ENCODE measurements around the gene PAQR9. TPM values are rescaled to one million over a fixed set of nuclear protein-coding genes. Genes with fewer than 3 reads are reported as not detected.

PAQR9 gene
- total RNA-seq, 3 donors from 2014 or later (not counting 1 experiment from before 2014, with no cell fraction given), result not detected

DNA sequence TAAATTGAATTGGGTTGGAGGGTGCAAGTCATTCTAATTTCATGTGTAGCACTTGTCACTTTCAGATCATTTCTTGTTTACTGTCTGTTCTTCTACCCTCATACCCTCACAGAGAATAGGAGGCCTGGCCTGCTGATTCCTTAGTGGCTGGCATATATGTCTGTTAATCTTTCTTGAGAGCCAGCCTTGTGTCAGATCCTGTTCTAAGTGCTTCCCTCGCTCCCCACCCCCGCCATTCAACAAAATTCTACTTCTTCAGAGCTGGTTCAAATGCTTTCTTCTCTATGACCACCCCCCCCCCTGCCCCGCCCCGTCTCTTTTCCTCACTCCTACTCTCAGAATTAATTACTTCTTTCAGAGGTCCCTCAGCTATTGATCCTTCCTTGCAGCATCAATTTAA is 36.4 kb upstream of the PAQR9 start:
- Histone ChIP-seq H3K36me3 (ENCODE audit: control insufficient read depth, insufficient read depth, low read length) (no peaks in the 10 kb centered on the region), H3K9me3 (ENCODE audit: control insufficient read depth, insufficient read depth, low read length) (no peaks in the 10 kb centered on the region), H3K4me3 (ENCODE audit: low read length) (no peak overlapping the region), H3K4me1 (ENCODE audit: control insufficient read depth, insufficient read depth, low read length) (peaks cover 13% of the 10 kb centered on the region), H3K27me3 (ENCODE audit: control insufficient read depth, insufficient read depth, low read length) (no peaks in the 10 kb centered on the region), H3K27ac (ENCODE audit: low read length) (no peak overlapping the region)
- WGBS (ENCODE audit: insufficient coverage), result 92% methylated on average over 2 of the region's 4 CpGs
- Mint-ChIP-seq H3K27me3 (ENCODE audit: low read depth in 2 of 2) (peaks cover 5 to 8% of the 10 kb centered on the region in 2 donors), H3K4me1 (peaks cover 28 to 33% of the 10 kb centered on the region in 2 donors), H3K9me3 (no peaks in the 10 kb centered on the region), H3K36me3 (no peaks in the 10 kb centered on the region), H3K27ac (peak overlapping the region in 1 of 2 donors; percentile 100), H3K4me3 (peak overlapping the region; percentile 99)
- TF ChIP-seq, protein P1, sequence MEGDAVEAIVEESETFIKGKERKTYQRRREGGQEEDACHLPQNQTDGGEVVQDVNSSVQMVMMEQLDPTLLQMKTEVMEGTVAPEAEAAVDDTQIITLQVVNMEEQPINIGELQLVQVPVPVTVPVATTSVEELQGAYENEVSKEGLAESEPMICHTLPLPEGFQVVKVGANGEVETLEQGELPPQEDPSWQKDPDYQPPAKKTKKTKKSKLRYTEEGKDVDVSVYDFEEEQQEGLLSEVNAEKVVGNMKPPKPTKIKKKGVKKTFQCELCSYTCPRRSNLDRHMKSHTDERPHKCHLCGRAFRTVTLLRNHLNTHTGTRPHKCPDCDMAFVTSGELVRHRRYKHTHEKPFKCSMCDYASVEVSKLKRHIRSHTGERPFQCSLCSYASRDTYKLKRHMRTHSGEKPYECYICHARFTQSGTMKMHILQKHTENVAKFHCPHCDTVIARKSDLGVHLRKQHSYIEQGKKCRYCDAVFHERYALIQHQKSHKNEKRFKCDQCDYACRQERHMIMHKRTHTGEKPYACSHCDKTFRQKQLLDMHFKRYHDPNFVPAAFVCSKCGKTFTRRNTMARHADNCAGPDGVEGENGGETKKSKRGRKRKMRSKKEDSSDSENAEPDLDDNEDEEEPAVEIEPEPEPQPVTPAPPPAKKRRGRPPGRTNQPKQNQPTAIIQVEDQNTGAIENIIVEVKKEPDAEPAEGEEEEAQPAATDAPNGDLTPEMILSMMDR (IDR thresholded peaks at IDR 0.05), result no peak
- no peak for DNase-seq
- intact Hi-C loops (cut with micrococcal nuclease), result loop anchor here (5.0 kb wide), 2 partner anchors 423 to 972 kb away; partner anchors contain the start of genes ATR and DIPK2A
- ATAC-seq, result no peak

DNA sequence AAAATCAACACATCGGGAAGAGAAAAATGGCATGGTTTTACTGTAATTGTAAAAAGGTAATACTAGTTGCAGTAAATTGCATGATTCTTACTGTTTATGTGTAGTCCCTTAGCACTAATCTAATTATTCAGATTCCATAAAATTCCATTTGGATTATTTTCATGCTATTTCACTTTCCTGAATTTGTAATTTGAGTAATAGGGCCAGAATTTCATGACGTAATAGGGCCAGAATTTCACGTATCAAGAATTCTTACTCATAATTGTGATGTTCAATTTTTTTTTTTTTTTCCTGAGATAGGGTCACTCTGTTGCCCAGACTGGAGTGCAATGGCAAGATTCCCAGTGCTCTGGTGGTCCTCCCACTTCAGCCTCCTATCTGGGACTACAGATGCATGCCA is 35.0 kb upstream of the PAQR9 start:
- Histone ChIP-seq H3K4me3 (ENCODE audit: low read length) (no peak overlapping the region), H3K36me3 (ENCODE audit: control insufficient read depth, insufficient read depth, low read length) (no peaks in the 10 kb centered on the region), H3K9me3 (ENCODE audit: control insufficient read depth, insufficient read depth, low read length) (no peaks in the 10 kb centered on the region), H3K4me1 (ENCODE audit: control insufficient read depth, insufficient read depth, low read length) (peaks cover 13% of the 10 kb centered on the region), H3K27me3 (ENCODE audit: control insufficient read depth, insufficient read depth, low read length) (no peaks in the 10 kb centered on the region), H3K27ac (ENCODE audit: low read length) (no peak overlapping the region)
- WGBS (ENCODE audit: insufficient coverage), result 100% methylated on average over 3 of the region's 3 CpGs
- TF ChIP-seq, protein P1 (IDR thresholded peaks at IDR 0.05), result no peak
- no peak overlapping the region for H3K27ac Mint-ChIP-seq
- H3K36me3 Mint-ChIP-seq, result no peaks in the 10 kb centered on the region
- H3K4me1 Mint-ChIP-seq, result peaks cover 28 to 30% of the 10 kb centered on the region in 2 donors
- no peak for DNase-seq
- intact Hi-C loops (cut with micrococcal nuclease), result no loop called here
- no peak overlapping the region for H3K4me3 Mint-ChIP-seq
- H3K27me3 Mint-ChIP-seq (ENCODE audit: low read depth in 2 of 2), result peaks cover 5 to 12% of the 10 kb centered on the region in 2 donors
- no peak for ATAC-seq
- H3K9me3 Mint-ChIP-seq, result no peaks in the 10 kb centered on the region

DNA sequence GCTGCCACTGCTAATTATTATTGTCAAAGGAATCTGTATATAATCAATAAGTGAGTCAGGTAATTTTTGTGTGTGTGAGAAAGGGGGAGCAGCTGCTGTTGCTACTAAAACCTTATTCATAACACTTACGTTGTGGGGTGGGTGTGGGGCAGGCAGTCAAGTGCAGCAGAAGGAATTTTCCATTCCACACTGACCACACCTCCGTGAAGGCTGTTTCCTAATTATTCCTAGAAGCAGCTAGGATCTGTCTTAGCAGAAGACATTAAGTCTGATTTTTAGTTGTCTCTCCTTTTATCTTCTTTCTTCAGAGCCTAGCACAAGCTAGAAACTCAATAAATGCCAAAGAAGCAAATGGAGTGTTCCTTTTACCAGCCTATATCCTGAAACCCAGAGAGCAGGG is 33.9 kb upstream of the PAQR9 start:
- Histone ChIP-seq H3K36me3 (ENCODE audit: control insufficient read depth, insufficient read depth, low read length) (no peaks in the 10 kb centered on the region), H3K9me3 (ENCODE audit: control insufficient read depth, insufficient read depth, low read length) (no peaks in the 10 kb centered on the region), H3K4me3 (ENCODE audit: low read length) (no peak overlapping the region), H3K27me3 (ENCODE audit: control insufficient read depth, insufficient read depth, low read length) (no peaks in the 10 kb centered on the region), H3K4me1 (ENCODE audit: control insufficient read depth, insufficient read depth, low read length) (peaks cover 13% of the 10 kb centered on the region), H3K27ac (ENCODE audit: low read length) (no peak overlapping the region)
- H3K27ac Mint-ChIP-seq, result no peak overlapping the region
- H3K4me1 Mint-ChIP-seq, result peaks cover 19 to 22% of the 10 kb centered on the region in 2 donors
- DNase-seq, result no peak
- H3K27me3 Mint-ChIP-seq (ENCODE audit: low read depth in 2 of 2), result peaks cover 8 to 17% of the 10 kb centered on the region in 2 donors
- intact Hi-C loops (cut with micrococcal nuclease), result no loop called here
- H3K9me3 Mint-ChIP-seq, result no peaks in the 10 kb centered on the region
- WGBS (ENCODE audit: insufficient coverage), result 44% methylated on average over 1 of the region's 2 CpGs
- no peaks in the 10 kb centered on the region for H3K36me3 Mint-ChIP-seq
- no peak overlapping the region for H3K4me3 Mint-ChIP-seq
- no peak for ATAC-seq
- TF ChIP-seq, protein P1 (IDR thresholded peaks at IDR 0.05), result no peak

DNA sequence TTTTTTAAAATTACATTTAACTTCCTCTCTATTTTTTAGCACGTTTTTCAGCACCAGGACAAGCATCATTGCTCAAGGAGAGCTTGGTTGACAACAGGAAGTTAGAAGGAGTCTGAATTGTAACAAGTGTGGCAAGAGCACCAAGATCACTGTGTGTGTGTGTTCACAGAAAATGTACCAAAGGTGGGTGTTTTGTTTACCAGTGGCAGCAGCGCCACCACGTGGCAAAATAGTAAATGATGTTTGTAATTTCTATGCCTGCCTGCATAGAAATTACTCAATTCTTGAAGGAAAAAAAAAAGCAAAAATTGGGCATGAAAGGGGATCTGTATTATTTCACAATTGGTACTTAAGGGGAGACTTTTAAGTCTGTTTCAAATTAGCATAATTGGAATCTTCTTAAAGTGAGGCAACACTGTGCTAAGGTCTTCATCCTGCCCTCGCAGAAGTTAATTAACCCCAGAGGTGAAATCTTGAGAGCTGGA is 30.5 kb upstream of the PAQR9 start:
- ATAC-seq, result peak; percentile 68 to 71 (median 69)
- Histone ChIP-seq H3K4me3 (ENCODE audit: low read length) (no peak overlapping the region), H3K9me3 (ENCODE audit: control insufficient read depth, insufficient read depth, low read length) (no peaks in the 10 kb centered on the region), H3K27me3 (ENCODE audit: control insufficient read depth, insufficient read depth, low read length) (no peaks in the 10 kb centered on the region), H3K4me1 (ENCODE audit: control insufficient read depth, insufficient read depth, low read length) (no peaks in the 10 kb centered on the region), H3K27ac (ENCODE audit: low read length) (no peak overlapping the region), H3K36me3 (ENCODE audit: control insufficient read depth, insufficient read depth, low read length) (no peaks in the 10 kb centered on the region)
- H3K36me3 Mint-ChIP-seq, result no peaks in the 10 kb centered on the region
- intact Hi-C loops (cut with micrococcal nuclease), result loop anchor here (2.0 kb wide), 1 partner anchor 407 kb away; no protein-coding TSS in a partner anchor
- H3K9me3 Mint-ChIP-seq, result no peaks in the 10 kb centered on the region
- peaks cover 0 to 7% of the 10 kb centered on the region in 2 donors for H3K4me1 Mint-ChIP-seq
- no peak overlapping the region for H3K4me3 Mint-ChIP-seq
- peaks cover 12 to 17% of the 10 kb centered on the region in 2 donors for H3K27me3 Mint-ChIP-seq (ENCODE audit: low read depth in 2 of 2)
- WGBS (ENCODE audit: insufficient coverage), result 23% methylated on average over 4 of the region's 4 CpGs
- no peak overlapping the region for H3K27ac Mint-ChIP-seq
- TF ChIP-seq, protein P1 (IDR thresholded peaks at IDR 0.05), result peak; percentile 95
- DNase-seq, result peak; percentile 46 to 79
